ENCODE data around the gene NEDD4L. TPM values are rescaled to one million over a fixed set of nuclear protein-coding genes. Genes with fewer than 3 reads are reported as not detected.
A peak's percentile ranks its signal among the peaks of the same experiment; 100 is the strongest.

Gene NEDD4L
- polyA plus RNA-seq, 6 donors from 2014 or later = 3.2 to 5.8 (median 3.5) TPM

GRCh38 chr18:58231930-58232329 is 187.9 kb downstream of the NEDD4L start:
- no peaks in the 10 kb centered on the region for H3K27me3 Mint-ChIP-seq

DNA sequence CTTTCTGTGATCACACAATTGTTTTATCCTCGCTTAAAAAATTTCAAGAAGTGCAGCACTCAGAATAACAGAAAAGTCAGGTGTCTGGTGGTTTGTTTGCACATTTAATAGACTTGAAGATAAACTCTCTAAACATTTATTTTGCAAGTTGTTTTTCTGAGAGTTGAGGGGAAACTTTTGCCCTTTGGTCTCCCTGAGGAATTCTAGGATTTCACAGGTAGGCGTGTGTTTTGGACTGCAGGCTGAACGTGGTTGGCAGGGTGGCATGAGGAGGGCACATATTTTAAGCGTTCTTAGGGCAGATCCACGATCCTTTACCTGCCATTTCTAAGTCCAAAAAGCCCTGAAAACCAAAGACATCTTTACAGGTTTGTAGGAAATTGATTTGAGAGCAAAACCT is 188.6 kb downstream of the NEDD4L start:
- H3K4me1 Mint-ChIP-seq = no peaks in the 10 kb centered on the region
- no peak overlapping the region for H3K4me3 Mint-ChIP-seq
- H3K27ac Mint-ChIP-seq = no peak overlapping the region
- peaks cover 0 to 22% (median 2%) of the 10 kb centered on the region in 7 donors for H3K9me3 Mint-ChIP-seq
- no peak for DNase-seq
- ATAC-seq (ENCODE audit: low read depth in 2 of 2) = no peak
- no peaks in the 10 kb centered on the region for H3K27me3 Mint-ChIP-seq
- H3K36me3 Mint-ChIP-seq = peaks cover 0 to 15% of the 10 kb centered on the region in 2 donors

More at GRCh38 chr18:58231930-58232329, 187.9 kb downstream of the NEDD4L start:
- H3K4me3 Mint-ChIP-seq = no peak overlapping the region
- DNase-seq (no peak), ATAC-seq (ENCODE audit: low read depth in 2 of 2) (no peak)
- H3K9me3 Mint-ChIP-seq = peaks cover 0 to 22% (median 2%) of the 10 kb centered on the region in 7 donors
- H3K36me3 Mint-ChIP-seq = peaks cover 0 to 15% of the 10 kb centered on the region in 2 donors
- H3K4me1 Mint-ChIP-seq = no peaks in the 10 kb centered on the region
- H3K27ac Mint-ChIP-seq = no peak overlapping the region

DNA sequence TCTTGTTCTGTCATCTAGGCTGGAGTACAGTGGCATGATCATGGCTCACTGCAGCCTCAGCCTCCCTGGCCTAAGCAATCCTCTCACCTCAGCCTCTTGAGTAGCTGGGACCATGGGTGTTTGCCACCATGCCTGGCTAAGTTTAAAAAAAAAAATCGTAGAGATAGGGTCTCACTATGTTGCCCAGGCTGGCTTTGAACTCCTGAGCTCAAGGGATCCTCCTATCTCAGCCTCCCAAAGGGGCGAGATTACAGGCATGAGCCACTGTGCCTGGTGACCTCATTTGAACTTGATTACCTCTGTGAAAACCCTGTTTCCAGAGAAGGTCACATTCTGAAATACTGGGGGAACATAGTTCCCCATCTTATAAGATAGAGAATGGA is 190.3 kb downstream of the NEDD4L start:
- Mint-ChIP-seq H3K4me1 (no peaks in the 10 kb centered on the region), H3K4me3 (no peak overlapping the region), H3K9me3 (peaks cover 0 to 22% (median 2%) of the 10 kb centered on the region in 7 donors), H3K36me3 (peaks cover 0 to 15% of the 10 kb centered on the region in 2 donors), H3K27me3 (no peaks in the 10 kb centered on the region), H3K27ac (no peak overlapping the region)
- DNase-seq (no peak), ATAC-seq (ENCODE audit: low read depth in 2 of 2) (no peak)

- Mint-ChIP-seq H3K9me3 (peaks cover 0 to 22% (median 2%) of the 10 kb centered on the region in 7 donors), H3K27me3 (no peaks in the 10 kb centered on the region), H3K4me1 (no peaks in the 10 kb centered on the region), H3K27ac (no peak overlapping the region), H3K4me3 (no peak overlapping the region), H3K36me3 (peaks cover 0 to 15% of the 10 kb centered on the region in 2 donors)
- DNase-seq = no peak
- no peak for ATAC-seq (ENCODE audit: low read depth in 2 of 2)
Measured at GRCh38 chr18:58235001-58235436, 191.0 kb downstream of the NEDD4L start.

GRCh38 chr18:58239879-58240278 is 195.9 kb downstream of the NEDD4L start:
- Mint-ChIP-seq H3K4me3 (no peak overlapping the region), H3K36me3 (no peaks in the 10 kb centered on the region), H3K4me1 (no peaks in the 10 kb centered on the region), H3K27me3 (no peaks in the 10 kb centered on the region), H3K27ac (no peak overlapping the region), H3K9me3 (no peaks in the 10 kb centered on the region)
- ATAC-seq (ENCODE audit: low read depth in 2 of 2) = no peak
- DNase-seq = no peak

- ATAC-seq (ENCODE audit: low read depth in 2 of 2) (no peak), DNase-seq (no peak)
- Mint-ChIP-seq H3K36me3 (no peaks in the 10 kb centered on the region), H3K4me3 (no peak overlapping the region), H3K27ac (no peak overlapping the region), H3K9me3 (no peaks in the 10 kb centered on the region), H3K27me3 (no peaks in the 10 kb centered on the region), H3K4me1 (no peaks in the 10 kb centered on the region)
Measured at GRCh38 chr18:58241026-58241679, 197.1 kb downstream of the NEDD4L start.

DNA sequence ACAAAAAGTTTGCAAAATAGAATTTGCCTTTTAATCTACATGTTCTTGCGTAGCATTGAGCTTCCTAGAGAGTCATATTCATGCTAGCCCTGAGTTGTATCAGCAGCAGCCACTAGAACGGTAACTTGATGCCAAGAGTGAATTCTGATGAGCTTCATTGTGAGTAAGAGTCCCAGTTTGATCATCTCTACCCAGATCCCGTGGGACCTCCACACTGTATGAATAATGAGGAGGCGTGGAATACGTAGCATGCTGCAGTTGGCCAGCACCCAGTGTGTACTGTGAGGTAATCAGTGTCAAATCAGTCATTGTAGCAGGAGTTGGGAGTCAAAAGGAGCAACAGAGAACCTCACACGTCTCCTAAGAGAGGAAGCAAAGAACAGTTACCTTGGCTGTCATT is 197.9 kb downstream of the NEDD4L start:
- no peak overlapping the region for H3K4me3 Mint-ChIP-seq
- no peak overlapping the region for H3K27ac Mint-ChIP-seq
- no peaks in the 10 kb centered on the region for H3K9me3 Mint-ChIP-seq
- no peak for DNase-seq
- ATAC-seq (ENCODE audit: low read depth in 2 of 2) = no peak
- no peaks in the 10 kb centered on the region for H3K4me1 Mint-ChIP-seq
- no peaks in the 10 kb centered on the region for H3K27me3 Mint-ChIP-seq
- H3K36me3 Mint-ChIP-seq = no peaks in the 10 kb centered on the region

DNA sequence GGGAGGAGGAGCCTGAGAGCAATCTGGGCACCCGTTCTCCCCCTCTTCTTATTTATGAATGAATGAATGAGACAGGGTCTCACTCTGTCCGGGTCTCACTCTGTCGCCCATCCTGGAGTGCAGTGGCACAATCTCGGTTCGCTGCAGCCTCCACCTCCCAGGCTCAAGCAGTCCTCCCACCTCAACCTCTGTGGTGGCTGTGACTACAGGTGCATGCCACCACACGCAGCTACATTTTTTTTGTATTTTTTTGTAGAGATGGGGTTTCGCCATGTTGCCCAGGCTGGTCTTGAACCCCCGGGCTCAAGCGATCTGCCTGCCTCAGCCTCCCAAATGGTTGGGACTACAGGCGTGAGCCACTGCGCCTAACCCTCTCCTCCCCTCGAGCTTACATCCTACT is 198.4 kb downstream of the NEDD4L start:
- ATAC-seq (ENCODE audit: low read depth in 2 of 2) (no peak), DNase-seq (no peak)
- H3K9me3 Mint-ChIP-seq = no peaks in the 10 kb centered on the region
- no peaks in the 10 kb centered on the region for H3K4me1 Mint-ChIP-seq
- peak overlapping the region in 1 of 6 donors; percentile 63 for H3K27ac Mint-ChIP-seq
- no peaks in the 10 kb centered on the region for H3K27me3 Mint-ChIP-seq
- H3K4me3 Mint-ChIP-seq = no peak overlapping the region
- no peaks in the 10 kb centered on the region for H3K36me3 Mint-ChIP-seq

- no peak overlapping the region for H3K4me3 Mint-ChIP-seq
- H3K27me3 Mint-ChIP-seq = no peaks in the 10 kb centered on the region
- H3K9me3 Mint-ChIP-seq = no peaks in the 10 kb centered on the region
- H3K4me1 Mint-ChIP-seq = no peaks in the 10 kb centered on the region
- no peak overlapping the region for H3K27ac Mint-ChIP-seq
- ATAC-seq (ENCODE audit: low read depth in 2 of 2) = no peak
- H3K36me3 Mint-ChIP-seq = no peaks in the 10 kb centered on the region
- DNase-seq = no peak
Measured at GRCh38 chr18:58242968-58243367, 198.9 kb downstream of the NEDD4L start.

GRCh38 chr18:58243401-58243800 is 199.4 kb downstream of the NEDD4L start:
- Mint-ChIP-seq H3K4me3 (no peak overlapping the region), H3K9me3 (no peaks in the 10 kb centered on the region), H3K27ac (no peak overlapping the region), H3K4me1 (no peaks in the 10 kb centered on the region), H3K27me3 (no peaks in the 10 kb centered on the region), H3K36me3 (no peaks in the 10 kb centered on the region)
- ATAC-seq (ENCODE audit: low read depth in 2 of 2) = no peak
- no peak for DNase-seq

DNA sequence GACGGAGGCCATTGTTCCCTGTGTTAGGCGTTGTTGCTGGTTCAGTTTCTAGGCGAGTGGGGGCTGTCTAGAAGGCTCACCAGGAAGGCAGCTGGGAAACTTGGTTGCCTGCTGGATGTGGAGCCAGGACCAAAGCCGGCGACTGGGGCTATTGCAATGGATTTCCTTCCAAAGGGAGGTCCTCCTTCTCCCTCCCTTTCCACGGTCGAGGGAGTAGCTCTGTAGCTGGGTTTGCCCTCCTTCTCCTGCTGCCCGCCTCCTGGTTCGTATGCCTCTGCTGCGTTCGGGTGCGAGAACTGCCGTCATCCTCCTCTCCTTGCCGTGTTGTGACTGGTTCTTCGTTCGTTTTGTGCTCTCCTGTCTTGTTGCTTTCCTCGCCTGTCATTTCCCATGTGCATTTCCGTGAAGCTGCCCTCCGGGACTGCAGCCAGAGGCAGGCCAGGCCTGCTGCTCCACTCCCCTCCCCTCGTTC is 203.4 kb downstream of the NEDD4L start:
- no peaks in the 10 kb centered on the region for H3K4me1 Mint-ChIP-seq
- no peaks in the 10 kb centered on the region for H3K9me3 Mint-ChIP-seq

GRCh38 chr18:58249712-58250111 is 205.7 kb downstream of the NEDD4L start:
- ATAC-seq (ENCODE audit: low read depth in 2 of 2) = no peak
- Mint-ChIP-seq H3K9me3 (no peaks in the 10 kb centered on the region), H3K4me1 (no peaks in the 10 kb centered on the region), H3K27me3 (no peaks in the 10 kb centered on the region), H3K27ac (no peak overlapping the region), H3K4me3 (no peak overlapping the region), H3K36me3 (no peaks in the 10 kb centered on the region)
- no peak for DNase-seq

More for the DNA sequence above, 203.4 kb downstream of the NEDD4L start:
- ATAC-seq (ENCODE audit: low read depth in 2 of 2) (no peak), DNase-seq (no peak)
- Mint-ChIP-seq H3K36me3 (no peaks in the 10 kb centered on the region), H3K4me3 (no peak overlapping the region), H3K27me3 (no peaks in the 10 kb centered on the region), H3K27ac (no peak overlapping the region)

- H3K4me1 Mint-ChIP-seq = no peaks in the 10 kb centered on the region
- no peak for ATAC-seq (ENCODE audit: low read depth in 2 of 2)
- peaks cover 0 to 2% (median 0%) of the 10 kb centered on the region in 7 donors for H3K9me3 Mint-ChIP-seq
- H3K4me3 Mint-ChIP-seq = no peak overlapping the region
- no peaks in the 10 kb centered on the region for H3K27me3 Mint-ChIP-seq
- no peak overlapping the region for H3K27ac Mint-ChIP-seq
- no peak for DNase-seq
- H3K36me3 Mint-ChIP-seq = no peaks in the 10 kb centered on the region
Measured at GRCh38 chr18:58251416-58251815, 207.4 kb downstream of the NEDD4L start.

- no peak overlapping the region for H3K4me3 Mint-ChIP-seq
- H3K27me3 Mint-ChIP-seq = no peaks in the 10 kb centered on the region
- no peaks in the 10 kb centered on the region for H3K36me3 Mint-ChIP-seq
- H3K4me1 Mint-ChIP-seq = peaks cover 0 to under 1% (median 0%) of the 10 kb centered on the region in 3 donors
- no peak for DNase-seq
- H3K9me3 Mint-ChIP-seq = peaks cover 0 to 2% (median 0%) of the 10 kb centered on the region in 7 donors
- no peak overlapping the region for H3K27ac Mint-ChIP-seq
- no peak for ATAC-seq (ENCODE audit: low read depth in 2 of 2)
Measured at GRCh38 chr18:58252166-58252565, 208.1 kb downstream of the NEDD4L start.

Data from naive B cell (primary cell).